Measurements from ENCODE around the gene INPP5E.

The INPP5E gene

DNA sequence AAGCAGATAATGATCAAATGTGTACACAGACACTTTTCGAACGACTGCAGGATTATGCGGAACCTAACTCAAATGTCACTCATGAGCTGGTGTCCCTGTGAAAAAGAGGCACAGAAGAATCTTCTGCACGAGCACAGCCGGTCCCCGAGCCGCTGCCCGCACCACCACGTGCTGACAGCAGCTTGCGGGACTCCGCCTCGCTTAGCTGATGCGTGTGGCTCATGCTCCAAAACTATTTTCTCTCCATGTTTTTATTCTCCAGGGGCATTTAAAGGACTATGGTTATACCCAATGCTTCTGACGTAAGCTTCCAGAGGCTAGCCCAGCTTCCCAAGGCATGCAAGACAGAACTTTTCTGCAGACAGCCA is 33.7 kb upstream of the INPP5E start:
- no peak for DNase-seq

DNA sequence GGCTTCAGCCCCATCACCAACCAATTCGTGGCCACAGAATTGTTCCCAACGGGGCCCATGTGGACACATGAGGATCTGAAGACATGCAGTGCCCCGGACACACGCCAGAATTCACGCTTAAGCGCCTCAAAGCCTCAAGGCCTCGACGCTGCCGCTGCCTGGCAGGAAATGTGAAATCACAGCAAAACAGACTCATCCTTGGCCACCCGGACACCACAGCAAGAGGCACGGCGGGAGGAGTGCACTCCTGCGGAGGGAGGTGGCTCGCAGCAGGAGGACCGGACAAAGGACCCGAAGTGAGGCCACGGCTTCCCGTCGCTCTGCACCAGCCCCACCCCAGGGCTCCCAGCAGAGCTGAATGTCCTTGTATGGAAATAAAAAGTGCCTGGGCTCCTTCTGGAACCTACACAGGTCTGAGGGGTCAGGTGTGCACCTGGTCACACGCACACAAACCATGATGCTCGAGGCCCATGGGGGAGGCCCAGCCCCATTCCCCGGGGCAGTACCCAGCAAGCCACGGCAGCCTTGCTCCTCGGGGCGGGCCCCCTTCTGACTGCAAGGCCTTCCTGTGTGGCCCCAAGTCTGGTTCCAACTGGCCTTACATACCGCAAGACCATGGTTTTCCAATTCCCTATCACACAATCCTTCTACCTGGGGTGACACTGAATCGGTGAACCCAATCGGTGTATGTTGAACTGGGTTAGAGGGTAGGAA is 33.2 kb upstream of the INPP5E start:
- DNase-seq: no peak

DNA sequence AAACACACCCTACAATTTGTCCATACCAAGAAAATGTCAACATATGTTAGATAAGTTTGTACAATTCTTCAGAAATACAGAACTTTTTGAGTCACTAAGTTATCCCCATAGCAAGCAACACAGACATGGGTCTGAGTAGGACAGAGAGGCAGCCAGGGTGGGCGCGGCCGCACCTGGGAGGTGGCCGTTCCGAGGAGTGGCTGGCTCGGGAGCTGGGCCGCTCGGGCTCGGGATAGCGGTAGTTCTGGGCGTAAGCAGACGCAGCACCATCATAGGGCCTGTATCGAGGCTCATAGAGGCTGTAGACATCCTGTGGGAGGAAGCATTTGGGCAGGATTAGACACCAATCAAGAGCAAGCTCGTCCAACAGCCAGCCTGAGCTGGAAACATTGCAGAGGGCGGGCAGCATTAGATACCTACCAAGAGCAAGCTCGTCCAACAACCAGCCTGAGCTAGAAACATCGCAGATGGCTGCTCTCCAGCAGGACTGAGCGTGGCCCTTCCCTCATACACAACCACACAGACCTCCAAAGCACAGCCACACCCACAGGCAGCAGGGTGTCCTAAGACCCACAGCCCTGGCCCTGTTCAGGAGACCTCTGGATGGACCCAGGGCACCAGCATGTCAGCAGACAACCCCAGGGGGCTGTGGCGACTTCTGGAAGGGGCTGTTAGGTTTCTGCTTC is 32.3 kb upstream of the INPP5E start:
- no peak for DNase-seq

DNA sequence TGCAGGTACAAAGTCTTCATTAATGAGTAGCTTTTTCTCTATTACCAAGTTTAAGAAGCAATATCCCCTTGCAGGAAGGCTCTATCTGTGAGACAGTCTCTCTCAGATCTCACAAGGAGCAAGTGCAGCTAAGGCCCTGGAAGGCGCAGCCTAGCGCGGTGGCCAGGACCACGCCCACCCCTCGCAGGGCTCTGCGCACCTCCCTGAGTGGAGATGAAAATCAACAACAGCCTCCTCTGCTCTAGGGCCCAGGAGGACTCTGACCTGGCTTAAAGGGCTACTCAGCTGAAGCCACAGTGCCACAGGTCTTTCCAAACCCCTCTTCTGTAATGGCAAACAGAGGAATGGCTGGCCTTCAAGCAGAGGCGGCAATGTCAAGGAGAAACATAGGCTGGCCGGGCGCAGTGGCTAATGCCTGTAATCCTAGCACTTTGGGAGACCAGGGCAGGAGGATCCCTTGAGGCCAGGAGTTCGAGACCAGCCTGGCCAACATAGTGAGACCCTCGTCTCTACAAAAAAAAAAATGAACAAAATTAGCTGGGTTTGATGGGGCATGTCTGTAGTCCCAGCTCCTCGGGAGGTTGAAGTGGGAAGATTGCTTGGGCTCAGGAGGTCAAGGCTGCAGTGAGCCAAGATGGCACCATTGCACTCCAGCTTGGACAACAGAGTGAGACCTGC is 31.3 kb upstream of the INPP5E start:
- DNase-seq: no peak

DNA sequence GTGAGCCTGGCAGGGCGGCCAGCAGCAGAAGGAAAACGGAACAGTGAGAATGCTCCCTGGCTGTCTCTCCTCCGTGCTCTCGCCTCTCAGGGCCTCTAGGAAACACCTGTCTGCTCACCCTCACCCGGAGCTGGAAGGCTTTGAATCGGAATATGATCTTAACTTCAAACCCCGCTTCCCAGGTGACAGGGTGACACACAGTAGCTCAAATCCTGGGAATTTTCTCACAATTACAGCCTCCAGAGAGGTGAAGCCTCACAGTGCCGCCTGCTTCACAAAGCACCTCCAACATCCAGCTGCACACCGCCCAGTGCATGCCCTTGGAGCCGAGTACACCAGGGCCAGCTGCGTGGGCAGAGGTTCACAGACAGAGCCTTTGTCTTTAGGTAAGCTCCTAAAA is 30.7 kb upstream of the INPP5E start:
- no peak for DNase-seq

DNA sequence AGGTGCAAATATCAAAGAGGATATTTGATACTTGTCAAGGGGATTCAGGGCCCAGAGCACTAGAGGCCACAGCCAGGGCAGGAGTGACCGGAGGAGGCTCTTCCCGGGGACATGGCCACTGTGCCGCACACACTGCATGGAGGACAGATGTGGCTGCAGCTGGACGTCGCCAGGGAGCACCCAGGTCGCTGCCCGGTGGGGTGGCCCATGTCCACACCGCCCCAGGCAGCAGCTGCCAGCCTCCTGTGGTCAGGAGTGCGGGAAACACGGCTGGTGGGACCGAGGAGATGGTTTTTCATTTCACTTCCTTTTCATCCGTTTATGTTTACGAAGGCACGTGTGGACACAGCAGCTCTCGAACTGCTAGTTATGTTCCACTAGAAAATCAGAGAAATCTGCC is 28.1 kb upstream of the INPP5E start:
- no peak for DNase-seq

DNA sequence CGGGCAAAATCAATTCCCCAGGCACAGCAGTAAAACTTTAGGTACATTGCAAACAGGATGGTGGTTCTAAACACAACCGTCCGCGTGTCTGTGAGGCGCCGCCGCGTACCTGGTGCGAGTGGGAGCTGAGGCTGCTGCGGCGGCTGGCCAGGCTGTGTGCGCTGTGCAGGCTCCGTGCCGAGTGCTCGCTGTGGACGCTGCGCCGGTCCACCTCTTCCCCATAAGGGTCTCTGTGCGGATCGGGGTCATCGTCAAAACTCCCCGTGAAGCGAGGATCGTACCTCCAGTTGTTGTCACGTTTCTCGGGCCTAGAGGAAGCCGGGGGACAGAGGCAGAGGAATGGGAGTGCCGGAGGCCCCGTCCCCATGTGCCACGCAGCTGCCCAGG is 26.5 kb upstream of the INPP5E start:
- DNase-seq: no peak

DNA sequence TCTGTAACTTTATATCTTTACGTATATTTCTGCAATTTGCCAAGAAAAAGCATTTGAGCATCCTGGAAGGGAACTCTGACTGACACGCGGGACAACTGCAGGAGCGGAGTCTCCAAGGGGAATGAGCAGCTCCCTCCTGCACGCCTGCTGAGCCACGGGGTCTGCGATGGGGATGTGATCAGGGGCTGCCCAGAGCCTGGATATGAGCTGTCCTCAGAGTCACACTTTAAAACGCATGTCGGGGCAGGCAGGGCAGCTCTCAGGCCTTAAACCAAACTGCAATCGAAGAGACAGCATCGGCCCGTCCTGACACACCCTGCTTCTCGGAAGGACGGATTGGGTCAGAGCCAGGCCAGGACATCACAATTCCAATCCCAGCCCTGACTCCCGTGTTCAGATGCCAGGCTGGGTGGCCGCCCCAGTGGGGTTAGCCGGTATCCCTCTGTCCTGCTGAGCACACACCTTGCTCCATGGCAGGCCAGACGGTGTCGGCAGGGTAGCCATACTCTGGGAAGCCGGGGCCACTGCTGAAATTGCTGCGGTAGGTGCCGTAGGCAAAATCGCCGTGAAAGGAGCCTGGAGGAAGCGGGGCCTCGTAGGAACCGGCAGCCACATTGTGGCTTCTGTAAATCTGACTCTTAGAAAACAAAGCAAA is 26.0 kb upstream of the INPP5E start:
- DNase-seq: no peak

DNA sequence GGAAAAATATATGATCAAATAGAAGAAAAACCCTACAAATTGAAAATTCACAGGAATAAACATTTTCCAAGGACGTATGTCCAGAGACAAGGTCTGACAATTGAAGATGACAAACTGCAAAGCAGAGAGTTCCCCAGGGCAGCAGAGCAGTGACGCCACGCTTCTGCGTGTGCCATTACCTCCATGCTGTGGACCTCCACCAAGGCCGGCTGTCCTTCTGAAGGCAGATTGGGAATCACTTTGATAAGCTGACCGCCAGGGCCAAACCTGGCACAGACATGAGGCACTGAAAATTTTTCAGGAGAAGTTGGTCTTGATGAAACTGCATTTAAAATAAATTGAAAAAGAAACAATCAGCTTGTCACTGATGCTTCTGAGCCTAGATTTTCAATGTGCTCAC is 24.6 kb upstream of the INPP5E start:
- no peak for DNase-seq

DNA sequence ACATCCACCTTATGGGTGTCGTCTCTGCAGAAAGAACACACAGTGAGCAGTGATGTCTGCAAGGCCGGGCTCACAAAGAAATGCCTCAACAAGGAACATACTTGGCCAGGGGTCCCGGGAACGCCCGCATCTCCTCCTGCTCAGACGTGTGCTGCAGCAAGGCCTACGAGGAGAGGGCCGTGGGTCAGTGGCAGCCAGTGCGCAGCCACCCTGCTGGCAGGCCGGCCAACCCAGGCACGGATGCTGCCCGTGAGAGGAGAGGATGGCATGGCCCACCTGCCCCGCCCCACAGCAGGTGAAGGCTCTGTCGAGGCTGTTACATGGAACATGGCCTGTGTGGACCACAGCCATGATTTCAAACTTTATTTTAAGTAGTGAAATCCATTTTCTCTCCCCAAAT is 23.9 kb upstream of the INPP5E start:
- no peak for DNase-seq

DNA sequence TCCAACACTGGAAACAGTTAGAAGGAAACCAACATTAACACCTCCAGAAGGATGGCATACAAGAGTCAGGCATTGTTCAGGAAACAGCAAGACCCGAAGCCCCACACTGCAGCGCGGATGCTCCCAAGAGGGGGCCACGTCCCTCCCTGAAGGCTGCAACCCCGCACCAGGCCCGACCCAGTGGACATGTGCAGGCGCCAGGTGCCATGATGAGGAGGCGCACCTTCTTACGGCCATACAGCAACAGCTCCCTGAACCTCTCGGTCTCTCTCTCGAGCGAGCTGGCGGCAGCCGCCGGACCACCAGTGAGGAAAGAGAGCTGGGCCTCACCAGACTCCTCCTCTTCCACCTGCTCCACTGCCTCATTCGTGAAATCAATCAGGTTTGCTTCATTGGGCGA is 23.0 kb upstream of the INPP5E start:
- DNase-seq: no peak

DNA sequence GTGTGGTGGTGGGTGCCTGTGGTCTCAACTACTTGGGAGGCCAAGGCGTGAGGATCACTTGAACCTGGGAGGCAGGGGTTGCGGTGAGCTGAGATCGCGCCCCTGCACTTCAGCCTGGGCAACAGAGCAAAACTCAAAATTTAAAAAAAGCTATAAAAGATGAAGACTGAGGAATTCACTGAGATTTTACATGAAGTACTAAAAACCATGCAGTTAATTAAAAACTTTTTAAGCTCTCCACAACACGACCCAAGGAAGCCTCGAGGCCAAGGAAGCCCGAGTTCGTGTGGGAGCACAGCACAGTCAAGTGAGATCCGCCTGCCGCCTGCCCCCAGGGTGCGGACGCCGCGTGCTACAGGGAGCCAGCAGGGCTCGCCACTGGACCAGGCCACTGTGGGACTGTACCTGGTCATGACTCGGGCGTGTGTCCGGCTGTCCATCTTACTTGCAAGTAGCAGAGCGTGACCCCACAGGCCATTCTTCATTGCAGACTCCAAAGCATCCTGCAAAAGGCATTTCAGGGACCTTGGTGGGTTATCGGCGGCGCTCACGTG is 21.2 kb upstream of the INPP5E start:
- no peak for DNase-seq

DNA sequence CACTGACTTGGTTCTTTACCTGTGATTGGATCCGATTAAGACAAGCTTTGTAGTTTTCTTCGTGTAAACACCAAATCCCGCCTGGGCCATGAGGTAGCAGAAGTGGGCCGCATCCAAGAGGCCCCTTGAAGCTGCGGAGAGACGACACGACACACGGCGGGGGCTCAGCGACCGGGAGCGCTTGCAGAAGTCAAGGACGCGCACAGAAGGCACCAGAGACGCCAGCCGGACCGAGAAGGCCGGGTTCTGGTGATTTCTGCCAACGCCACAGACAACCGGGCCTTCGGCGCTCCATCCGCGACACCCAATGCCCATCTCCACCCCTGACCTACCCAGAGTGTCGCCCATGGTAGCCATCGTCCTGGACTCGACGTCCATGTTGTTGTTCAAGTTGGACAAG is 19.8 kb upstream of the INPP5E start:
- DNase-seq: no peak

DNA sequence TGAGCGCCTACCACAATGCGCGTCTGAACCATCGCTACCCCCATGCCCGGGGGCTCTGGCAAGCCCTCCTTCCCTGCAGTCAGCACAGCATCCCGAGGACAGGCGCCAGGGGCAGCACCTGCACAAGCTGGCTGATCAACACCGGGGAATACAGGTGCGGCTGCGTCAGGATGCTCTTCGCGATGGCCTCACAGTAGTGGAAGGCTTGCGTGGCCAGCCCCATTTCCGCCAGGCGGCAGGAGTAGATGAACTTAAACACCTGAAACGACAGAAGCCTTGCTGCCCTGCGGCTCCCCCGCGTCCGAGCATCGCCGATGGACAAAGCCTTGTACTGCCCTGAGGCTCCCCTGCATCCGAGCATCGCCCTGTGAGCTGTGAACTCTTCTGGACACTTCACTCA is 17.7 kb upstream of the INPP5E start:
- DNase-seq: no peak

DNA sequence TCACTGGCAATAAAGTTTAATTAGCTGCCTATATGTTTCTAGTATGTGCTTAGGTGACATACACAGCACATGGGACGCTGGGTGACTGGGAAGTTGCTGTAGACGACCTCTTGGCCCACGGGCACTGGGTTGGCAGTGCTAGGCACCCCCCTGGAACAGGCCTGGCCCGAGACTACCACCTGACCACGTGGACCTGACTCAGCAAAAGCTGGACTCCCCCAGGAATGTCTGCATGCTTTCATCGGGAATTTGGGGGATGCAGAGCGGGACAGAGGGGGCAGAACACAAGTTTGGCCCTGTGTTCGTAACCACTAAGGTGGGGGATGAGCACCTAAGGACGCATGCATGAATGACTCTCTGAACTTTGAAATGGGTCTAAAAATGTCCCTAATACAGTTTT is 16.6 kb upstream of the INPP5E start:
- DNase-seq: no peak

DNA sequence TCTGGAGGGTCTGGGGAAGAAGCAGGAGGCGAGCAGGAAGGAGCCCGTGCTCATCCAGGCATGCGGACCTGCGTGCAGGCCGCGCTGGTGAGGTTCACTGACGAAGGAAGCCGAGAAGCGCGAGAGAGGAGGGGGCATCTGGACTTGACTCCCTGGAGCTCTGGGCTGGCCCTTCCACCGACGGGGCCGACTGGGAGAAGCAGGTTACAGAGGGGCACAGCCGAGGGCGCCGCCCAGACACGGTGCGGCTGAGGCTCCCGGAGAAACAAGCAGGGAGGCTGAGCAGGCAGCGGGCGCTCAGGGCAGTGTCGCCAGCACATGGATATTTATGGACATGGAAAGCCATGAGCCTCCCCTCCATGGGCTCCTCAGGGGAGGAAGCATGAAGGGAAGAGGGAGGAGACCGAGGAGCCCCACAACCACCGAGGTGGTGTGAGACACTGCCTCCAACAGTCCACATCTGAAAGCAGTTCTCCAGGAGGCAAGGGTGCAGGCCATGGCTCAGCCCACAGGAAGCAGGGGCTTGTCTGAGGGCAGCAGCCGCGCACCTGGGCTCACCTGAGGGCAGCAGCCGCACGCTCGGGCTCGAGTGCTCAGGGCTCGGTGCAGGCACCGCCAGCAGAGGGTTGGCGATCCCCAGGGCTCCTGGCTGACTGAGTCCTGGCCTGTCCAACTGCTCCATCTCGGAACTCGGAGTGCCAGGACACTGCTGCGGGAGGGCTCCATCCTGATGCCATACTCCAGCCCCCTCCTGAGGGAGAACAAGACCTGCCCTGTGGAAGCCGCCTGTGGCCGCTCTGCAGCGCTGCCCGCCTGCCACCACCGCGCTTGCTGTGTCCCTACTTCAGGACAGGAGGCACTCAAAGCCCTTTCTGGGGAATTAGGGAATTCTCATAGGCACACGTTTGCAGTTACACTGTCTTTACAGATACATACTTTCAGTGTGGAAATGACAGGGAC is 15.7 kb upstream of the INPP5E start:
- no peak for DNase-seq

DNA sequence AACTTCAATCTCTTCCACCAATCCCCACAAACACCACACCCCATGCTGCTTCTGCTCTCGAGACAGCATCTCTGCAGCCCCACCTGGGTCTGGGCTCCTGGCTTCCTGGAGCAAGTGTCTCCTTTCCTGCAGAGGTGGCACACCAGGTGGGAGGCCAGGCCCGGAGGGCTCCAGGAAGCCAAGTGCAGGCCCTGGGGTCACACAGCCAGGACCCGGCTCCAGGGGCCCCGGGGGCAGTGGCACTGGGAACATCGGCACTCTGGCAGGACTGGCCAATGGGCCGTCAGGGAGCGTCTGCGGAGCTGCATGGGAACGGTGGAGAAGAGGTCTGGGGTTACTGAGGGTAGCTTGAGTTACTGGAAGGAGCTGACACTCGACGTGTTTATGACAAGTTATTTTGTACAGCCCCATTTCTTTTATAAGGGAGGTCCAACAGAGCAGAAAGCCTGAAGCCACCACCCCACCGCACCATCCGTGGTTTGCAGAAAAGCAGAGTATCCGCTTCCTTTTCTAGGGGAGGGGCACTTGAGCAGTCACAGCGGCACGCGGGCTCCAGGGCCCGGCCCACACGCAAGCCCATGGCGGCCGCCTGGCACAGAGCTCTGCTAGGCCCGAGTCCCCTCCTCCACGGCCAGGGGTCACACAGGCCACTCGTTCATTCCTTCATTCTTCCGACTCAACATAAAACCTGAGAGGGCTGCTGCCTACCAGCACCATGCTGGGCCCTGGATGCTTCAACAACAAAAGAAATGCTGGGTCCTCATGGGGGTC is 14.6 kb upstream of the INPP5E start:
- DNase-seq: no peak

DNA sequence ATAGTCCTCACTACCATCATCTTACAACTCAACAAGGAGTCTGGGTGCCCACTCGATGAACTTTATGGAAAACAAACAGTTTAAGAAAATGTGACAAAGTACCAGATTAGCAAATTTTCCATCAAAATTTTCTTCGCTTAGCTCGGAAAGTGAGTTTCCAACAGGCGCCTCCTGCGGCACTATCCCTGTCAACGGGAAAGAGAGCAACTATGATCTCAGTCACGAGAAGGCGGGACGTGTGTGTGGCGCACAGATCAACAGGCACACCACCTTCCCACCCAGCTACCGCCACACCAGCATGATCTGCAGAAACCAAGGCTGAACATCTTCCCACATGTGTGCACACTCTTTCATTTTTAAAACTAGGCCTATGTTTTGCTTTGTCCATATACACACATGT is 13.7 kb upstream of the INPP5E start:
- no peak for DNase-seq

DNA sequence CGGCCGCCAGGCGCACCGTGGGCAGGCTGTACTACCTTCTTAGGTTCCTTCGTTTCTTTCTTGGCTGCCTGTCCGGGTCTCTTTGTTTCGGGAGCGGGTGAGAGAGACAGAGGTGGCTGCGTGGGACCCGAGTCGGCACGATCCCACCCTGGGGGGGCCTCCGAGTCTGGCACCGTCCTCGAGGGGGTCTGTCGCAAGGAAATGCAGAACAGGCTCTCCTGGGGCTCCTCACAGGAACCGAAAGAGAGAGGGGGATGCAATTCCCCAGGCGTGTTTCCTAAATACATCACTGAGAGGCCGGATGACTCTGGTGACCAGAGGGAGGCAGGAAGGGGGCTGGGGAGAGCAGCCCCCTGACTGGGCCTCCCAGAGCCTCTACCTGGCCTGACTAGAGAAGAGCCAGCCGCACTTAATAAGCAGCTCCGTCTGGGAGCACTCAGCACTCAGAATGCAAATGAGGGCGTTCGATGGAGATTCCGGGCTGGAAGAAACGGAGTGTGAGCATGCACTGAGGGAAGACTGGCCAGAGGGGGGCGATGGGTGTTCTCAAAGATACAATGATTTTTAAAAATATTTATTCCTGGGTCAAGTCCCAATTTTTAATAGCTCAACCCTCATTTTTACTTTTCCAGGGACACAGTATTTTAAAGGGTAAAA is 11.7 kb upstream of the INPP5E start:
- no peak for DNase-seq

DNA sequence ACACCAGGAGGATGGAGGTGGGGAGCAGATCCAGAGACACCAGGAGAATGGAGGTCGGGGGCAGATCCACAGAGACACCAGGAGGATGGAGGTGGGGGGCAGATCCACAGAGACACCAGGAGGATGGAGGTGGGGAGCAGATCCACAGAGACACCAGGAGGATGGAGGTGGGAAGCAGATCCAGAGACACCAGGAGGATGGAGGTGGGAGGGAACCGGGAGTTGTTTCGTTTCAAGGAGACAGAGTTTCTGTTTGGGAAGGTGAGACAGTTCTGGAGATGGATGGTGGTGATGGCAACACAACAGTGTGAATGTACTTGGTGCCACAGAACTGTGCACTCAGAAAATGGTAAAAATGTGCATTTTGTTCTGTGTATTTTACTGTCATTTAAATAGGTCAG is 9.0 kb upstream of the INPP5E start:
- no peak for DNase-seq

DNA sequence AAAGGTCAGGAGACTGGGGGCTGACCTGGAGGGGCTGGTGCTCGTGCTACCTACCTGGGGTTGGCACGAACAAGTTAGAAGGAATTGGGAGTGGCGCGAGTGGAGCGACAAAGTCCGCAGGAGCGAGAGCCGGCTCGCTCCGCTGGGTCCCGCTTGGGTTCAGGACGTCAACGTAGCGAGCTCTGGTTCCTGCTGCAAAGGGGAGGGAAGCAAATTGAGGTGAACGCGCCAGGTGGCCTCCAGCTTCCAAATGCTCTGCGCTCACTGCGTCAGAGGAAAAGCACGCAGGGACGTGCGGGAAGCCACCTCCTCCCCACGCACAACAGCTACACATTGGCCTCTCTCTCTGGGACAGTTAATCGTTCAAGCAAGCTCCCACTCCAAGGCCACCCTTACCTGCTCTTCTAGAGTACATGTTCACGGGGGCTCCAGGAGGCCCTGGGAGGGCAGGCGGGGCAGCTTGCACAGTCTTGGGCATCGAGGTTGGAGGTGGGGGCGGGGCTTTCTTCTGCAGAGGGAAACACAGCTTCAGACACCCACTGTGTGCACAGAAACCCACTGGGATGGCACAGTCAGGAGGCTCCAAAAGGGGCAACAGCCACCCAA is 7.6 kb upstream of the INPP5E start:
- DNase-seq: no peak

Measured in CD4-positive, alpha-beta T cell treated with Interleukin-12 subunit alpha and Interleukin-12 subunit beta, for 1 hour (primary cell).